Heart right ventricle (tissue), 16 donors: ENCODE measurements around the gene PSG3. TPM values are rescaled to one million over a fixed set of nuclear protein-coding genes. Genes with fewer than 3 reads are reported as not detected.
A peak's percentile ranks its signal among the peaks of the same experiment; 100 is the strongest.
"Not testable (repeated sequence)": the region's sequence is repeated elsewhere in the genome, so short reads cannot be mapped to it uniquely, and the experiment has no call there.

Source experiments
- ATAC-seq, 8 donors: fragments of 200-7000 bp; cut with Tn5 transposase; one replicate each; pipeline ENCODE4 v1.9.1; 2020; ENCODE audit warnings: mild to moderate bottlenecking in 8 of 8, moderate library complexity in 8 of 8, moderate number of reproducible peaks in 1 of 8
- DNase-seq, 2 donors: peaks; one replicate each; pipeline ENCODE4 v3.0.0-alpha.2; 2020
- H3K27ac ChIP-seq, 10 donors: fragments of 200-600 bp; sonication (generic) in 2 of 10; one replicate each; pipeline versions ENCODE4 v1.5.0 to v1.8.0; 2020 to 2022; ENCODE audit warnings: mild to moderate bottlenecking in 3 of 10
- H3K27me3 ChIP-seq, 7 donors: fragments of 200-600 bp; one replicate each; pipeline ENCODE4 v1.8.0; 2021 to 2022; ENCODE audit warnings: mild to moderate bottlenecking in 2 of 7
- H3K36me3 ChIP-seq, 9 donors: fragments of 200-600 bp; sonication (generic) in 1 of 9; one replicate each; pipeline versions ENCODE4 v1.5.0 to v1.8.0; 2020 to 2022; ENCODE audit warnings: mild to moderate bottlenecking in 2 of 9
- H3K4me1 ChIP-seq, 9 donors: fragments of 200-600 bp; sonication (generic) in 1 of 9; one replicate each; pipeline versions ENCODE4 v1.5.0 to v1.8.0; 2020 to 2022; ENCODE audit warnings: mild to moderate bottlenecking in 4 of 9
- H3K4me3 ChIP-seq, 10 donors: fragments of 200-600 bp; sonication (generic) in 2 of 10; one replicate each; pipeline versions ENCODE4 v1.5.0 to v1.8.0; 2020 to 2022; ENCODE audit warnings: mild to moderate bottlenecking in 7 of 10, moderate library complexity in 2 of 10
- H3K9me3 ChIP-seq, 11 donors: fragments of 200-600 bp in 10 of 11; sonication (generic) in 2 of 11; one replicate each; pipeline versions ENCODE4 v1.5.0 to v1.8.0; 2013 to 2022; ENCODE audit warnings: mild to moderate bottlenecking in 2 of 11, control low read depth in 1 of 11, moderate library complexity in 1 of 11
- WGBS, 2 donors: extraction: QIAGEN DNeasy Blood & Tissue Kit; methylation state at CpG; one replicate each; pipeline ENCODE4 v1.1.7; 2013; ENCODE audit warnings: inconsistent platforms in 1 of 2; 5-methylcytosine and 5-hydroxymethylcytosine counted together
- intact Hi-C, 10 donors: fragments of 100-400 bp; cut with DNase I; formaldehyde crosslinking; loops; one replicate each; pipeline versions ENCODE4 v1.11.1 to v1.14.2; 2022
- polyA plus RNA-seq, 2 donors: library from polyadenylated mRNA; stranded (reverse); fragments of 200-250 nt; gene quantifications; one replicate each; pipeline ENCODE4 v1.2.3, GENCODE V29; 2013
- total RNA-seq, 10 donors: library from RNA; stranded (reverse); fragmentation: NEBNext Ultra II Directional in 3 of 10; extraction: Animal tissue kit (Norgen Biotek cat#: 25700) in 3 of 10; gene quantifications; one replicate each; pipeline versions ENCODE4 v1.2.1 to v1.2.4, GENCODE V29; 2021 to 2023
- TF ChIP-seq, protein P1 (sequence below), 9 donors: fragments of 200-600 bp; sonication (generic) in 2 of 9; IDR thresholded peaks; one replicate each; pipeline versions ENCODE4 v1.5.0 to v1.8.0; 2021 to 2022; ENCODE audit warnings: antibody characterized with exemption in 9 of 9, mild to moderate bottlenecking in 5 of 9, moderate library complexity in 1 of 9
- donor health status: Arrhythmogenic right ventricular cardiomyopathy.
- donor health status: ischemic (EF 13 %, LVEDD 7.1; RV severe dilation, severe dysfunction).
- donor health status: healthy with polysubstance abuse.
- donor health status: DM: no; HTN: yes; CAD: no.
- donor health status: DM: no; HTN: no; CAD: no.
- donor health status: ischemic (EF 25% LVEDD 6.9; RV normal size, moderate dysfunction).
- donor health status: ischemic (EF 25% LVEDD 5.7; RV mildly dilated, moderate dysfunction).
- donor health status: healthy.
- donor health status: DM: yes; HTN: yes; CAD: no.
- donor health status: Ischemic cardiomyopathy.
- donor health status: ischemic (EF 35%, LVEDD 5.7; RV mildly dilated, moderate dysfunction).
- donor health status: nonischemic (EF 11% LVEDD 7.7; RV severe dilation, severe dysfunction).
- donor health status: DM: yes; HTN: yes; CAD: no.
- donor health status: PGD.
- donor health status: ischemic (EF 29% LVEDD 5.4; RV normal size, mild dysfunction).
- donor health status: nonischemic (EF 23%, LVEDD 6.1; RV moderate dilation, normal function).

PSG3 gene
- total and polyA plus RNA-seq, 12 donors, result not detected

DNA sequence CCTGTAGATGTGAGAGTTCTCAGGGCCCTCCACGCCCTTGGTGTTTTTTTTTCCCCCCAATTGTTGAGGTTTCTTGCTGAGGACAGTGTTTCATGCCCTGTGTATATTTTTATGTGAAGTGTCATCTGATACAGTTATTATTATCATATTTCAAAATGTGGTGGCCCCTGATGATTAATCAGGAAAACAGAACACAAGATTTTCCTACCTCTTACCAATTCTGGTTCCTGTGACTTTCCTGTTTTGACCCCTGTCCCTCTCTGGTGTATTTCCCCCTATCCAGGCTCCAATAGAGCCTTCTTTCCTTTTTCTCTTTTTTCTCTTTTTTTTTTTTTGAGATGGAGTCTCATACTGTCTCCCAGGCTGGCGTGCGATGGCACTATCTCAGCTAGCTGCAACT lies 24.6 kb upstream of the PSG3 start:
- Histone ChIP-seq H3K9me3 (no peaks in the 10 kb centered on the region), H3K27ac (no peak overlapping the region)
- TF ChIP-seq, protein P1, sequence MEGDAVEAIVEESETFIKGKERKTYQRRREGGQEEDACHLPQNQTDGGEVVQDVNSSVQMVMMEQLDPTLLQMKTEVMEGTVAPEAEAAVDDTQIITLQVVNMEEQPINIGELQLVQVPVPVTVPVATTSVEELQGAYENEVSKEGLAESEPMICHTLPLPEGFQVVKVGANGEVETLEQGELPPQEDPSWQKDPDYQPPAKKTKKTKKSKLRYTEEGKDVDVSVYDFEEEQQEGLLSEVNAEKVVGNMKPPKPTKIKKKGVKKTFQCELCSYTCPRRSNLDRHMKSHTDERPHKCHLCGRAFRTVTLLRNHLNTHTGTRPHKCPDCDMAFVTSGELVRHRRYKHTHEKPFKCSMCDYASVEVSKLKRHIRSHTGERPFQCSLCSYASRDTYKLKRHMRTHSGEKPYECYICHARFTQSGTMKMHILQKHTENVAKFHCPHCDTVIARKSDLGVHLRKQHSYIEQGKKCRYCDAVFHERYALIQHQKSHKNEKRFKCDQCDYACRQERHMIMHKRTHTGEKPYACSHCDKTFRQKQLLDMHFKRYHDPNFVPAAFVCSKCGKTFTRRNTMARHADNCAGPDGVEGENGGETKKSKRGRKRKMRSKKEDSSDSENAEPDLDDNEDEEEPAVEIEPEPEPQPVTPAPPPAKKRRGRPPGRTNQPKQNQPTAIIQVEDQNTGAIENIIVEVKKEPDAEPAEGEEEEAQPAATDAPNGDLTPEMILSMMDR (IDR thresholded peaks at IDR 0.05), result no peak

DNA sequence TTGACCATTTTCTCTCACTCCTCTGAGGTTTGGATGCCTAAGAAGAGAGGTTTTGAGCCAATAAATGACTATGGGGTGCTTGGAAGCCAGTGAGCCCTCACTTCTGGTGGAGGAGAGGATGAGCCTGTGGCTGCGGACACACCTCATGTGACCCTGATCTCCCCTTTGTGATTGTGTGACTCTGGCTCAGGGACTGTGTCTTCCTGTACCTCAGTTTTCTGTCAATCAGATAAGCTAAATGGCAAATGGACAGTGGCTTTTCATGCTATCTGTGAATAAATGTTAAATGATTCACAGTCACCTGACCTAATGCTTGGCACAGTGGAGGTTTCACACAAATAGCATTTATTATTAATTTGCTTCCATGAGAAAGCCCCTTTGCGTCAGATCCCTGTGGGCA lies 22.5 kb upstream of the PSG3 start:
- no peak for ATAC-seq
- WGBS, 2 donors, result 90 to 92% methylated on average over 2 of the region's 2 CpGs
- TF ChIP-seq, protein P1 (IDR thresholded peaks at IDR 0.05), result no peak
- Histone ChIP-seq H3K27ac (no peak overlapping the region), H3K9me3 (no peaks in the 10 kb centered on the region), H3K4me1 (no peaks in the 10 kb centered on the region), H3K4me3 (no peak overlapping the region), H3K36me3 (no peaks in the 10 kb centered on the region), H3K27me3 (peaks cover 0 to 5% (median 0%) of the 10 kb centered on the region in 7 donors)
- DNase-seq, result no peak
- intact Hi-C loops, result no loop called here

More for the DNA sequence above, 24.6 kb upstream of the PSG3 start:
- ATAC-seq, result no peak
- H3K4me1 ChIP-seq, result no peaks in the 10 kb centered on the region
- no peaks in the 10 kb centered on the region for H3K36me3 ChIP-seq
- H3K4me3 ChIP-seq, result no peak overlapping the region
- H3K27me3 ChIP-seq, result no peaks in the 10 kb centered on the region
- DNase-seq, result no peak
- 79 to 85% methylated on average over 3 of the region's 3 CpGs for WGBS, 2 donors
- intact Hi-C loops, result no loop called here

DNA sequence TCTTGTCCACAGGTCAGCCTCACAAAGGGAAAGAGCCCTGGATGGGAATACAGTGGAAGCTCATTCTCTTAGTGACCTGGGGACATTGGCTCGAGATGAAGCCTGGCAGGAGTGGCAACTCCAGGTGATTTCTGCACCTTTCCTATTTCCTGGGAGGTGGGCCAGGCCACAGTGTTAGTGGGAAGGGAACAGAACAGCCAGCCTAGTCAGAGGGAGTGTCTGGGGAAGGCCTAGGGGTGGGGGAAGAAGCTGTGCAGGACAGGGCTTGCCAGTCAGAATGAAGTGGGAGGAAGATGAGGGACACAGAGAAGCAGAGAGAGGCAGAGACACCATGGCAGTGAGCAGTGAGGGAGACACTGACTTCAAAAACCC lies 21.6 kb upstream of the PSG3 start:
- ATAC-seq, H3K36me3 ChIP-seq, H3K4me3 ChIP-seq, intact Hi-C loops, H3K9me3 ChIP-seq, H3K27me3 ChIP-seq, H3K4me1 ChIP-seq, DNase-seq, H3K27ac ChIP-seq: not testable (repeated sequence)
- WGBS, 2 donors, result 55 to 63% methylated on average over 1 of the region's 1 CpG

DNA sequence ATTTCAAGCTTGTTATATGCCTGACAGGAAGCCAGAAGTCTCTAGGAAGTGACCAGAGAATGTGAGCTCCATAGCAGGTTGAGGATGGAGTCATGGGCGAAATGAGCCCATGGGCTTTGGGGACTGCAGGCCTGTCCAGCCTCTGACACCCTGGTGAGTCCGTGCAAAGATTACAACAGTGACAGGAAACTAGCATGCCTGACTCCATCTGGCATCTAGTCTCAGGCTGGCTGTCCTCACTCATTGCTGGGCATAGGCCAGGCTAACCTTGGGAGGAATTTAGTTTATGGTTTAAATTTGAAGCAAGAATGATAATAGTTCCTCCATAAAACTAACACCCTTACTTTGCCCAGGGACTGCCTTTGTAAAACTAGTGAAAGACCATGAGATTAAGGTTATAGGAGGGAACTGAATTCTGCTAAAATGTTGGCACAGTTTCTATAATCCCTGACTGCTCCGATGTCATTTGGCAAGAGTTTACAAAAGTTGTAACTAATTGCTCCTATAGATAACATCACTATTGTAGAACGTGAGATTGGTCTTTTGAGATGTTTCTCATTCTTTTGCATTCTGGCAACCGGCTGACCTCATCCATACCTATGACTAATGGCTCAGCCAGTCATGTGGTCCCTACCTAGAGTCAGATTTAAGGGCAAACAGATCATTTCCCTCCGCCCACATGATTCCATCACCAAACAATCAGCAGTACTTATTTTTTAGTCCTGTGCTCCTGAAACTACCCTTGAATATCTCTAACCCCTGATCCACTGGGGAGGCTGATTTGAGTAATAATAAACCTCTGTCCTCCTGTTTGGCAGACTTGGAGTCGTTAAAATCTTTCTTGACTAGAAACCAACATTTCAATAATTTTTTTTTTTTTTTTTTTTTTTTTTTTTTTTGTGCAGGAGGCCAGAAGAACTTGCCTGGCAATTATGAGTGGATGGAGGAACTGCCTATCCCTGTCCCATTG lies 21.0 kb upstream of the PSG3 start:
- H3K27me3 ChIP-seq, H3K4me3 ChIP-seq, H3K36me3 ChIP-seq, H3K9me3 ChIP-seq, ATAC-seq, intact Hi-C loops, H3K27ac ChIP-seq, DNase-seq, H3K4me1 ChIP-seq: not testable (repeated sequence)
- 55 to 63% methylated on average over 7 of the region's 7 CpGs for WGBS, 2 donors

DNA sequence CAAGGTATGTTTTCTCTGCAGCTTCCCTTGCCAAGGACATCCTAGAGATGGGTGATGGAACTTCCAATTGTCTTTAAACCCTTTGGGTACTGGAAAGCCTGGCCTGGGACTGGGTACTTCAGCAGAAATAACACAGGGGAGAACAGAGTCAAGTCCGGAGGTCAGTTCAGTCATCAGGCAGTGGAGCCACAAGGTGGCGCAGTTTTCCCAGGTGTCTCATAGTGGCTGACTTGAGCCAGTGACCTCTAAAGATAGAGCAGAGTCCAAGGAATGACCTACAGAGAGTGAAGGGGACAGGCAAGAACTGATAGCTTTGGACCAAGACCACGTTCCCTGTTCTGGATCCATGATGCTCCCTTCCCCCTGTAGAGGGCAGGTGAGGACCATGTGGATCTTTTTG lies 18.4 kb upstream of the PSG3 start:
- intact Hi-C loops, H3K27me3 ChIP-seq, H3K4me3 ChIP-seq, H3K9me3 ChIP-seq, H3K4me1 ChIP-seq, ATAC-seq, H3K36me3 ChIP-seq, DNase-seq, H3K27ac ChIP-seq: not testable (repeated sequence)
- TF ChIP-seq, protein P1 (IDR thresholded peaks at IDR 0.05), result peak in 2 of 9 donors; percentile 19 to 29
- 19% methylated on average over 3 of the region's 3 CpGs for WGBS, 2 donors

DNA sequence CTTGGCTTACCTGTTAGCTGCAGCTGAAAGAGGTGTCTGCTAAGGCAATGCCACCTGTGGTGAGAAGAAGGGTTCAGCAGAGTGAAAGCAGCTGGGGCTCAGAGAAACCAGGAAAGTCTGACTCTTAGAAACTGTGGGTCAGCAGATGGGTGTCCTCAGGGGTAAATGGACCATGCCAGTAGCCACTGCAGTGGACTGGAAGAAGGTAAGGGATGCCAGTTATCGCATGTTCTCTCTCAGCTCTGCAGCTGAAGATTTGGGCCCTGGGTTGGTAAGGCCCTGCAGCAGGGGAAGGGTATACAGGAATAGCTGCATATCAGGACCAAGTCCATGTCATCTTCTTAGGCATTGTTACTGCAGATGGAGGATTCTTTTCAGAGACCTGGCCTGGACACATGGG lies 12.0 kb upstream of the PSG3 start:
- H3K4me3 ChIP-seq, H3K9me3 ChIP-seq, H3K27me3 ChIP-seq, intact Hi-C loops, DNase-seq, H3K27ac ChIP-seq, ATAC-seq, H3K4me1 ChIP-seq, H3K36me3 ChIP-seq: not testable (repeated sequence)
- WGBS, 2 donors, result 93% methylated on average over 1 of the region's 1 CpG
